Bronchial epithelial cell (primary cell): ENCODE data around the gene MBOAT7. TPM values are rescaled to one million over a fixed set of nuclear protein-coding genes. Genes with fewer than 3 reads are reported as not detected.

Source experiments
- DNase-seq: peaks from one replicate; pipeline ENCODE4 v3.0.0-alpha.2; 2010; ENCODE audit warnings: low read depth
- FAIRE-seq: peaks from 2 replicates; lab custom pipeline; 2011; peaks lifted over from hg19 to GRCh38; lab: Jason Lieb, UNC
- H3K27me3 ChIP-seq: 2 replicates; pipeline ENCODE4 v1.5.1; 2011; ENCODE audit warnings: low read length; ENCODE audit not compliant: control insufficient read depth, insufficient read depth
- H3K36me3 ChIP-seq: 2 replicates; pipeline ENCODE4 v1.5.1; 2011; ENCODE audit warnings: low read length; ENCODE audit not compliant: control insufficient read depth, insufficient read depth
- H3K4me3 ChIP-seq: 2 replicates; pipeline ENCODE4 v1.5.1; 2011; ENCODE audit warnings: mild to moderate bottlenecking, low read depth, low read length, control low read depth
- total RNA-seq: library from RNA; depleted of rRNA; stranded (reverse); fragments of >200 nt; gene quantifications from 2 replicates; pipeline ENCODE4 v1.2.1, GENCODE V29; 2014
- TF ChIP-seq, protein P1 (sequence below): IDR thresholded peaks from 2 replicates; pipeline ENCODE4 v1.5.1; 2011; ENCODE audit warnings: mild to moderate bottlenecking, moderate library complexity, low read length, control low read depth, inconsistent platforms; ENCODE audit not compliant: insufficient read depth, severe bottlenecking

The MBOAT7 gene
- total RNA-seq, 1 donor from 2014 or later, result 6.8 TPM

DNA sequence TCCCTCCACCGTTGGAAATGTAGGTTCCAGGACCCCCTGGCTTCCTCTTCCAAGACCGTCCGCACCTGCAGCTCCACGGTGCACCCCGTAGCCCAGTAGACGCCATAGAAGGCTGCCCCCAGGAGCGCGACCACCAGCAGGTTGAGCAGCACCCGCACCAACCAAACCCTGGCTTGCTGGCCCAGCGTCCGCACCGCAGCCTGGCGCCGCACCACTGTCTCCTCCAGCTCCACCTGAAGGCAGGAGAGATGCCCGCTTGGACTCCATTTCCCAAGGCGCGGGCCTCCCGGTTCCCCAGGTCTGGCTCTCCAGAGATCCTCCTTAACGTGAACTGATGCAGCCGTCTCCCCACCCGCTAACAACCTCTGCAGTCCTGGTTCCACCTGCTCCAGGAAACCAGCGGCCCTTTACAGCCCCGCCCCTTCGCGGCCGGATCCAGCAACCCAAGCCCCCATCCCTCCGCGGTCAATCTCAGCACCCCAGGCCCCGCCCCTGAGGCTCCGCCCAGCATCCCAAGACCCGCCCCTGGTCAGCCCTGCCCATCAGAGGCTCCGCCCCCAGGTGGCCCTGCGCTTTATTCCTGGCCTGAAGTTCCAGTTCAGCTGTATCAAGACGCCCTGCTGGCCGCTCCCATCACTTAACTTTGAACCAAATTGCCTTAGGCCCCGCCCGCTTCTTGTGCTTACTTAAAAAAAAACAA, 24.9 kb downstream of the MBOAT7 start:
- Histone ChIP-seq H3K27me3 (no peaks in the 10 kb centered on the region), H3K4me3 (no peak overlapping the region), H3K36me3 (no peaks in the 10 kb centered on the region)
- no peak for FAIRE-seq
- peak; percentile 15 for DNase-seq
- TF ChIP-seq, protein P1, sequence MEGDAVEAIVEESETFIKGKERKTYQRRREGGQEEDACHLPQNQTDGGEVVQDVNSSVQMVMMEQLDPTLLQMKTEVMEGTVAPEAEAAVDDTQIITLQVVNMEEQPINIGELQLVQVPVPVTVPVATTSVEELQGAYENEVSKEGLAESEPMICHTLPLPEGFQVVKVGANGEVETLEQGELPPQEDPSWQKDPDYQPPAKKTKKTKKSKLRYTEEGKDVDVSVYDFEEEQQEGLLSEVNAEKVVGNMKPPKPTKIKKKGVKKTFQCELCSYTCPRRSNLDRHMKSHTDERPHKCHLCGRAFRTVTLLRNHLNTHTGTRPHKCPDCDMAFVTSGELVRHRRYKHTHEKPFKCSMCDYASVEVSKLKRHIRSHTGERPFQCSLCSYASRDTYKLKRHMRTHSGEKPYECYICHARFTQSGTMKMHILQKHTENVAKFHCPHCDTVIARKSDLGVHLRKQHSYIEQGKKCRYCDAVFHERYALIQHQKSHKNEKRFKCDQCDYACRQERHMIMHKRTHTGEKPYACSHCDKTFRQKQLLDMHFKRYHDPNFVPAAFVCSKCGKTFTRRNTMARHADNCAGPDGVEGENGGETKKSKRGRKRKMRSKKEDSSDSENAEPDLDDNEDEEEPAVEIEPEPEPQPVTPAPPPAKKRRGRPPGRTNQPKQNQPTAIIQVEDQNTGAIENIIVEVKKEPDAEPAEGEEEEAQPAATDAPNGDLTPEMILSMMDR, result no peak

DNA sequence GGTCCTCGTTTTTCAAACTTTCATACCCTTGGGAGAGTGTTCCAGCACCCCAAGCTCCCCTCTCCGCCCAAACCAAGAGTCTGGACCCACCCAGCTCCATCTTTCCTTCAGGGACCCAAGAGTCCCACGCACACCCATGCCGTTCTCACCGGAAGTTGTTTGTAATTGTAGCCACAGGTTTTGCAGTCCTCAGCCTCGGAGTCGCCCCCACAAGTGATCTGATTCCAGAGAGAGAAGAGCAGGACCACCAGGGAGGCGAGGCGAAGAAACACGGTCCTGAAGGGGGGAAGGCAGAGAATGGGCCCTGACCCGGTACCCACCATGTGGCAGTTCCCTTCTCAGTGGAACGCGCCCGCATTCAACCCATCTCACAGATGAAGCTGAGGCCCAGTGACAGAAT, 26.5 kb downstream of the MBOAT7 start:
- no peak for DNase-seq
- Histone ChIP-seq H3K27me3 (no peaks in the 10 kb centered on the region), H3K4me3 (no peak overlapping the region), H3K36me3 (no peaks in the 10 kb centered on the region)
- TF ChIP-seq, protein P1, result no peak
- FAIRE-seq, result no peak

DNA sequence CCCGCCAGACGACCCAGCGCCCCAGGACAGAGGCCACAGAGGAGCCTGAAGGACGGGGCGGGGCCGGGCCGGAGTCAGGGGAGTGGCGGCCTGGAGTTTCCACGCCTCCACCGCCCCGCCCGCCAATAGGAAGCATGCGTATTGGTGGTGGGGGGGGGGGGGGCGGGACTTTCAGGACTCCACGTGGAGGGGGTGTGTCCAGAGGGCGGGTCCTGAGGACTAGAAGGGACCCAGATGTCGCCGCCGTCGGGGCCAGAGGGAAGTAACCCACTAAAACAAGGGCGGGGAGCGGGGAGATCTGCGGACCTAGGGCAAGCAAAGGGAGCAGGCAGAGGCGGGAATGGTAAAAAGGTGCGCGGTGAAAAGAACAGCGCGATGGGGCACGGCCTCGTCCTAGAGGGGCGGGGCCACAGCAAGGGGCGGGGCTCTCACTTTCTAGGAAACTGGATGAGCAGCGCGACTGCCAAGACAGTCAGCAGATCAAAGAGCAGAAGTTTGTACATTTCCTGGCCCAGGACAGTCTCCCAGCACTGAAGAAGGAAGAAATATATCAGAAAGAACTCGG, 27.1 kb downstream of the MBOAT7 start:
- TF ChIP-seq, protein P1, result no peak
- no peaks in the 10 kb centered on the region for H3K27me3 ChIP-seq
- H3K4me3 ChIP-seq, result peak overlapping the region; percentile 33
- DNase-seq (peak; percentile 45), FAIRE-seq (no peak)
- peaks cover 1% of the 10 kb centered on the region for H3K36me3 ChIP-seq

DNA sequence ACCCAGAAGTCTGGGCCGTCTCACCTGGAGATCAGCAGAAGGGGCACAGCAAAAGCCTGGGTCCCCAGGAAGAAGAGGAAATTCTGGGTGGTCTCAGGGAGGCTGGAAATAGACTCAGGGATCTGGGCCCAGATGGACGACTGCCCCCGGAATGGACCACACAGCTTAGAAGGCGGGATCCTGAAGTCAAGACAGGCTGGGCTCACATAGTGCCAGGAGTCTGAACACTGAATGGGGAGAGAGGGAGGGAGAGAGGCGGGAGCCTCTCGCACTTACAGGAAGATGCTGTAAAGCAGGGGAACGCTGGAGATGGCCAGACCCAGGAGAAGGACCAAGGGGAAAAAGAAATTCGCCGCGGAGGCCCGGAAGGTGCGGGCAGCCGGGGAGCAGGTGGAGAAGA, 28.5 kb downstream of the MBOAT7 start:
- FAIRE-seq (no peak), DNase-seq (no peak)
- TF ChIP-seq, protein P1, result no peak
- Histone ChIP-seq H3K36me3 (peaks cover 13% of the 10 kb centered on the region), H3K27me3 (no peaks in the 10 kb centered on the region), H3K4me3 (no peak overlapping the region)

DNA sequence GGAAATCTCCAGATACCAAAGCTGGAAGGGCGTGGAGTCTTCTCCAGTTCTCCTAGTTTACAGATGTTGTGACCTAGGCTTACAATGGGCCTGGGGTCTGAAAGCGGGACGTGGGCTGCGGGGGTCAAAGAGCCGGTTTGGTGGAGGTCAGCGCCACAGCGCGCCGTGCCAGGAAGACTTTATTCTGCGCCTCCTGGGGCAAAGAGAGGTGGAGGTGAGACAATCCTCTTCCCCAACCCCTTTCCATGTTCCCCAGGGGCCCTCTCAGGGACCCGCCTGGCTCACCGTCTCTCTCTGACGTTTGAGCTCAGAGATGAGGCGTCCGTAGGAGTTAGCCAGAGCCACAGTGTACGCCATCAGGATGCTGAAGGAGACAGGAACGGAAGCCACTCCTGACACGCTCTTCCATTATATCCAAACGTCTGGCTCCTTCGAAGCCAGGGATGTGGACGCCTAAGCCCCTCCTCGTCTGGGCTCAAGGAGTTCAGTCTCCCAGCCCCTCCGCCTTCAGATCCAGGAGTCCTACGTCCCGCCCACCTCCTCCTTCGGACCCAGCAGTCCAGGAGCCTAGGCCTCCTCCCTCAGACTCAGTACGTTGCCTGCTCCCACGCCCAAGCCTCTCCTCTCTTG, 29.1 kb downstream of the MBOAT7 start:
- peak overlapping the region; percentile 47 for H3K4me3 ChIP-seq
- no peaks in the 10 kb centered on the region for H3K27me3 ChIP-seq
- H3K36me3 ChIP-seq, result peaks cover 14% of the 10 kb centered on the region
- FAIRE-seq (no peak), DNase-seq (peak; percentile 20)
- TF ChIP-seq, protein P1, result no peak
